PC-3 (cell line): ENCODE results near the gene GOLGA6L7.
"Not testable (repeated sequence)": the region's sequence is repeated elsewhere in the genome, so short reads cannot be mapped to it uniquely, and the experiment has no call there.

Source experiments
- EZH2 ChIP-seq: fragments of 300-600 bp; sonication (generic); IDR thresholded peaks from one replicate; pipeline ENCODE4 v1.6.1; 2017; ENCODE audit warnings: antibody characterized with exemption, mild to moderate bottlenecking, low read length; ENCODE audit not compliant: unreplicated experiment
- EZH2phosphoT487 ChIP-seq: fragments of 300-600 bp; sonication (generic); IDR thresholded peaks from 2 replicates; pipeline ENCODE4 v1.6.1; 2018; ENCODE audit warnings: mild to moderate bottlenecking, antibody characterized with exemption, low read length, borderline replicate concordance
- TF ChIP-seq, protein P1 (sequence below): fragments of 300-600 bp; sonication (generic); conservative IDR thresholded peaks from 2 replicates; pipeline ENCODE4 v1.5.1; 2017; ENCODE audit warnings: antibody characterized with exemption, low read depth, mild to moderate bottlenecking, low read length

DNA sequence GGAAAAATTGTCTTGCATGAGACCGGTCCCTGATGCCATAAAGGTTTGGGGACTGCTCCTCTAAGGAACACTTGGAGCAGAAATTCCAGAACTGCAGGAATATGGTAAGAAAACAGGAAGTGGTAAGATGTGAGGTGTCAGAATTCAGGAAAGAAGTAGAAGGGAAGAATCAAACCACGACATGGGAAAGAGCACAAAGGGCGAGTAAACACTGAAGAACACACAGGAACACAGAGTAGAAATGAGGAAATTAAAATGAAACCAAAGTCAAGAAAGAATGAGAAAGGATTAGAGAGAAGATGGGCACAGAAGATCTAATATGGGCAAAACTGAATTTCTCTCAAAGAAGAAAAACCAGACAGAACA, 28.5 kb downstream of the GOLGA6L7 start:
- TF ChIP-seq, protein P1, sequence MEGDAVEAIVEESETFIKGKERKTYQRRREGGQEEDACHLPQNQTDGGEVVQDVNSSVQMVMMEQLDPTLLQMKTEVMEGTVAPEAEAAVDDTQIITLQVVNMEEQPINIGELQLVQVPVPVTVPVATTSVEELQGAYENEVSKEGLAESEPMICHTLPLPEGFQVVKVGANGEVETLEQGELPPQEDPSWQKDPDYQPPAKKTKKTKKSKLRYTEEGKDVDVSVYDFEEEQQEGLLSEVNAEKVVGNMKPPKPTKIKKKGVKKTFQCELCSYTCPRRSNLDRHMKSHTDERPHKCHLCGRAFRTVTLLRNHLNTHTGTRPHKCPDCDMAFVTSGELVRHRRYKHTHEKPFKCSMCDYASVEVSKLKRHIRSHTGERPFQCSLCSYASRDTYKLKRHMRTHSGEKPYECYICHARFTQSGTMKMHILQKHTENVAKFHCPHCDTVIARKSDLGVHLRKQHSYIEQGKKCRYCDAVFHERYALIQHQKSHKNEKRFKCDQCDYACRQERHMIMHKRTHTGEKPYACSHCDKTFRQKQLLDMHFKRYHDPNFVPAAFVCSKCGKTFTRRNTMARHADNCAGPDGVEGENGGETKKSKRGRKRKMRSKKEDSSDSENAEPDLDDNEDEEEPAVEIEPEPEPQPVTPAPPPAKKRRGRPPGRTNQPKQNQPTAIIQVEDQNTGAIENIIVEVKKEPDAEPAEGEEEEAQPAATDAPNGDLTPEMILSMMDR: not testable (repeated sequence)
- not testable (repeated sequence) for TF ChIP-seq EZH2phosphoT487, EZH2
